ENCODE measurements around the gene TMC6.

TMC6 gene

GRCh38 chr17:78109489-78109761 lies 19.1 kb downstream of the TMC6 start:
- peaks cover 12% of the 10 kb centered on the region for H3K36me3 ChIP-seq (ENCODE audit: insufficient read depth, low read length)
- no peaks in the 10 kb centered on the region for H3K4me1 ChIP-seq (ENCODE audit: insufficient read depth, low read length)
- H3K4me3 ChIP-seq (ENCODE audit: low read length): no peak overlapping the region
- no peaks in the 10 kb centered on the region for H3K9me3 ChIP-seq (ENCODE audit: low read length)
- no peaks in the 10 kb centered on the region for H3K27me3 ChIP-seq (ENCODE audit: insufficient read depth, low read length)
- H2AFZ ChIP-seq (ENCODE audit: low read depth, low read length): no peak overlapping the region

DNA sequence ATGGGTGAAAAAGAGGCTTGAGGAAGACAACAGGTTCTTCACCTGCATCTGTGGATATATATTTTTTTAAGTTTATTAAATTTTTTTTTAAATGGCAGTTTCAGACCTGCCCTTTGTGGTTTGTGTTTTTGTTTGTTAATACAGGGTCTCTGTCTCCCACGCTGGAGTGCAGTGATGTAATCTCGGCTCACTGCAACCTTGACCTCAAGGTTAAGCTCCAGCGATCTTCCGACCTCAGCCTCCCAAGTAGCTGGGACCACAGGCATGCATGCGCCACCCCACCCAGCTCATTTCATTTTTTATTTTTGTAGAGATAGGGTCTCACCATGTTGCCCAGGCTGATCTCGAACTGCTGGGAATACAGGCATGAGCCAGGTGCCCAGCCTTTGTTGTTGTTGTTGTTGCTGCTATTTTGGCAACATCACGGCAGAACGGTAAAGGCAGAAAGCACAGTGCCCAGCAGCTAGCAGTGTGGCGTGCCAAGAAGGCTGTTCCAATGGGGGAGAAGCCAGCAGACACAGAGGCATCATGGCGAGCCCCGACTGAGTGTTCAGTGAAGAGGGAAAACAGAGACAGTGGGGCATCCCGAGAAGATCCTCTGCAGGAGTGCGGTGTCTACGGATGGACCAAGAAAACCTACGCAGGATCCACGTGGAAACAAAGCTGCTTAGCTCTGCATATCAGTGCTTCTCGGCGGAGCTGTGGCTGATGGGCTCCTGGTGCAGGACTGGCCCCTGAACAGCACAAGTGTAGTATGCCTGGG lies 19.6 kb downstream of the TMC6 start:
- H3K27me3 ChIP-seq (ENCODE audit: insufficient read depth, low read length): no peaks in the 10 kb centered on the region
- H2AFZ ChIP-seq (ENCODE audit: low read depth, low read length): no peak overlapping the region
- no peak overlapping the region for H3K4me3 ChIP-seq (ENCODE audit: low read length)
- no peaks in the 10 kb centered on the region for H3K4me1 ChIP-seq (ENCODE audit: insufficient read depth, low read length)
- H3K9me3 ChIP-seq (ENCODE audit: low read length): no peaks in the 10 kb centered on the region
- peaks cover 18% of the 10 kb centered on the region for H3K36me3 ChIP-seq (ENCODE audit: insufficient read depth, low read length)

DNA sequence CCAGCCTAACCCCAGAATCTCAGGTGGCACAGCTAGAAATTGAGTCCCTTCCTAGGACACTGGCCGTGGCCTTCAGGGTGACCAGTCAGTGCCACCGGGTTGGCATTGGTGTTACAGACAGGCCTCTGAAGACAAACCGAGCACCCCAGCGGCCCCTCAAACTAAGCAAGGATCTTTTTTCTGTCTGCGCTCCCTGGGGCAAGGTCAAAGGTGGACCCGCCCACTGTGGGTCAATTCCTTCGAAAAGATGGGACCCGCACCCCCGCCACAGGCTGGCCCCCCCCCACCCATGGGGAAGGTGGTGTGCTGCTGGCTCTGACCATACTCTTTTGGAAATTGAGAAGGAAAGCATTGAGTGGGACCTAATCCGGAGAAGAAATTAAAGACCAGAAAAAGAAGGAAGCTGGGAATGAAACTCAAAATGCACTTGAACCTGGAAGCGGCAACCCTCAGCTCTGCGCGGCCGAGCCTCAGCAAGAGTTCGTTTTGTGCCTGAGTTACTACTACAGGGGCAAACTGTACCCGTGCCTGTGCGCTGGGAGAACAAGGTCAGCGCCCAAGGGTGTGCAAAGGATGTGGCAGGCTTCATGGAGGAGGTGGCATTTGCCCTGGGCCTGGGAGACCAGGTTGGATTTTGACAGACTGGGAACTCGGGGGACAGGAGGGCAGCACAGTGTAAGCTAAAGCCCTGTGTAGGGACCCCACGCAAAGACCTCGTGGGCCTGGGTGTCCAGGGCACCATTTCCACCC lies 20.4 kb downstream of the TMC6 start:
- Histone ChIP-seq H3K4me1 (ENCODE audit: insufficient read depth, low read length) (no peaks in the 10 kb centered on the region), H3K4me3 (ENCODE audit: low read length) (no peak overlapping the region), H3K27me3 (ENCODE audit: insufficient read depth, low read length) (no peaks in the 10 kb centered on the region), H2AFZ (ENCODE audit: low read depth, low read length) (no peak overlapping the region), H3K9me3 (ENCODE audit: low read length) (no peaks in the 10 kb centered on the region), H3K36me3 (ENCODE audit: insufficient read depth, low read length) (peaks cover 25% of the 10 kb centered on the region)

- no peak overlapping the region for H2AFZ ChIP-seq (ENCODE audit: low read depth, low read length)
- H3K4me1 ChIP-seq (ENCODE audit: insufficient read depth, low read length): no peaks in the 10 kb centered on the region
- no peak overlapping the region for H3K4me3 ChIP-seq (ENCODE audit: low read length)
- no peaks in the 10 kb centered on the region for H3K27me3 ChIP-seq (ENCODE audit: insufficient read depth, low read length)
- no peaks in the 10 kb centered on the region for H3K9me3 ChIP-seq (ENCODE audit: low read length)
- H3K36me3 ChIP-seq (ENCODE audit: insufficient read depth, low read length): peaks cover 32% of the 10 kb centered on the region
These were observed 21.1 kb downstream of the TMC6 start for GRCh38 chr17:78107457-78107856.

DNA sequence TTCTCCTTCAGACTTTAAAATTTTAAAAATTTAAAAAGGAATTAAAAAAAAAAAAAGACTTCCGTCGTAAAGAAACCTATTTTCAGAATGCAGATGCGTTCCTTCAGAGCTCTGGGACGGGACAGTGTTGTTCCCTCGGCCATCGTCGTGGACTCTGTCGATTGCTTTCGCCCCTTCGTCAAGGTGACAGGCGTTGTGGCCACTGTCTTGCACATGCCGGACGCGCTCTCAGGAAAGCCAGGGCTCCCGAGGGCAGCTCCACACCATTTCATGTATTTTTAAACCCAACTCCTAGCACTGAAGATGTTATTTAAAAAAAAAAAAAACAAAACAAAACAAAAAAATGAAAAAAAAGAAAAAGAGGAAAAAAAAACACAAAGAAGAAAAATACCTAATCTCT lies 22.3 kb downstream of the TMC6 start:
- peaks cover 40% of the 10 kb centered on the region for H3K36me3 ChIP-seq (ENCODE audit: insufficient read depth, low read length)
- H3K4me3 ChIP-seq (ENCODE audit: low read length): no peak overlapping the region
- H3K4me1 ChIP-seq (ENCODE audit: insufficient read depth, low read length): no peaks in the 10 kb centered on the region
- H2AFZ ChIP-seq (ENCODE audit: low read depth, low read length): no peak overlapping the region
- no peaks in the 10 kb centered on the region for H3K27me3 ChIP-seq (ENCODE audit: insufficient read depth, low read length)
- no peaks in the 10 kb centered on the region for H3K9me3 ChIP-seq (ENCODE audit: low read length)

- Histone ChIP-seq H3K36me3 (ENCODE audit: insufficient read depth, low read length) (peaks cover 43% of the 10 kb centered on the region), H3K27me3 (ENCODE audit: insufficient read depth, low read length) (no peaks in the 10 kb centered on the region), H3K9me3 (ENCODE audit: low read length) (no peaks in the 10 kb centered on the region), H2AFZ (ENCODE audit: low read depth, low read length) (no peak overlapping the region), H3K4me1 (ENCODE audit: insufficient read depth, low read length) (no peaks in the 10 kb centered on the region), H3K4me3 (ENCODE audit: low read length) (no peak overlapping the region)
These were observed 23.0 kb downstream of the TMC6 start for GRCh38 chr17:78105551-78105950.

- H3K36me3 ChIP-seq (ENCODE audit: insufficient read depth, low read length): peaks cover 47% of the 10 kb centered on the region
These were observed 23.5 kb downstream of the TMC6 start for GRCh38 chr17:78105101-78105500.

GRCh38 chr17:78104540-78104941 lies 24.0 kb downstream of the TMC6 start:
- Histone ChIP-seq H3K36me3 (ENCODE audit: insufficient read depth, low read length) (peaks cover 52% of the 10 kb centered on the region), H3K9me3 (ENCODE audit: low read length) (peaks cover 6% of the 10 kb centered on the region)

More at GRCh38 chr17:78105101-78105500, 23.5 kb downstream of the TMC6 start:
- Histone ChIP-seq H3K4me3 (ENCODE audit: low read length) (no peak overlapping the region), H3K9me3 (ENCODE audit: low read length) (peaks cover 3% of the 10 kb centered on the region), H2AFZ (ENCODE audit: low read depth, low read length) (no peak overlapping the region), H3K27me3 (ENCODE audit: insufficient read depth, low read length) (no peaks in the 10 kb centered on the region), H3K4me1 (ENCODE audit: insufficient read depth, low read length) (no peaks in the 10 kb centered on the region)

GRCh38 chr17:78103311-78103710 lies 25.2 kb downstream of the TMC6 start:
- peaks cover 13% of the 10 kb centered on the region for H3K9me3 ChIP-seq (ENCODE audit: low read length)
- H3K4me1 ChIP-seq (ENCODE audit: insufficient read depth, low read length): no peaks in the 10 kb centered on the region
- H3K27me3 ChIP-seq (ENCODE audit: insufficient read depth, low read length): no peaks in the 10 kb centered on the region
- no peak overlapping the region for H3K4me3 ChIP-seq (ENCODE audit: low read length)
- no peak overlapping the region for H2AFZ ChIP-seq (ENCODE audit: low read depth, low read length)
- peaks cover 61% of the 10 kb centered on the region for H3K36me3 ChIP-seq (ENCODE audit: insufficient read depth, low read length)

More at GRCh38 chr17:78104540-78104941, 24.0 kb downstream of the TMC6 start:
- Histone ChIP-seq H3K4me3 (ENCODE audit: low read length) (no peak overlapping the region), H3K4me1 (ENCODE audit: insufficient read depth, low read length) (no peaks in the 10 kb centered on the region), H3K27me3 (ENCODE audit: insufficient read depth, low read length) (no peaks in the 10 kb centered on the region), H2AFZ (ENCODE audit: low read depth, low read length) (no peak overlapping the region)

DNA sequence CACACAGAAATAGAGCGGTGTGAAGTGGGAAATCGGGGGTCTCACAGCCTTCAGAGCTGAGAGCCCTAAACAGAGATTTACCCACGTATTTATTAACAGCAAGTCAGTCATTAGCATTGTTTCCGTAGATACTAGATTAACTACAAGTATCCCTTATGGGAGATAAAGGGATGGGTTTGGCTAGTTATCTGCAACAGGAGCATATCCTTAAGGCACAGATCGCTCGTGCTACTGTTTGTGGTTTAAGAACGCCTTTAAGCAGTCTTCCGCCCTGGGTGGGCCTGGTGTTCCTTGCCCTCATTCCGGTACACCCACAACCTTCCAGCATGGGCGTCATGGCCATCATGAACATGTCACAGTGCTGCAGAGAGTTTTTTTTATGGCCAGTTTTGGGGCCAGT lies 27.0 kb downstream of the TMC6 start:
- H3K36me3 ChIP-seq (ENCODE audit: insufficient read depth, low read length): peaks cover 75% of the 10 kb centered on the region
- no peaks in the 10 kb centered on the region for H3K27me3 ChIP-seq (ENCODE audit: insufficient read depth, low read length)
- no peaks in the 10 kb centered on the region for H3K4me1 ChIP-seq (ENCODE audit: insufficient read depth, low read length)
- H3K4me3 ChIP-seq (ENCODE audit: low read length): no peak overlapping the region
- no peak overlapping the region for H2AFZ ChIP-seq (ENCODE audit: low read depth, low read length)
- H3K9me3 ChIP-seq (ENCODE audit: low read length): peaks cover 17% of the 10 kb centered on the region

DNA sequence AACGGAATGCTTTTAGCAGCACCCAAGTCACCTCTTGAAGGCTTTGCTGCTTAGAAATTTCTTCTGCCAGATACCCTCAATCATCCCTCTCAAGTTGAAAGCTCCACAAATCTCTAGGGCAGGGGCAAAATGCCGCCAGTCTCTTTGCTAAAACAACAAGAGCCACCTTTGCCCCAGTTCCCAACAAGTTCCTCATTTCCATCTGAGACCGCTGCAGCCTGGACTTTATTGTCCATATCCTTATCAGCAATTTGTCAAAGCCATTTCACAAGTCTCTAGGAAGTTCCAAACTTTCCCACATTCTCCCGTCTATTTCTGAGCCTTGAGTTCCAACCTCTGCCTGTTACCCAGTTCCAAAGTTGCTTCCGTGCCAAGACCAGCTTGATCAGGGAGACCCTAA lies 27.4 kb downstream of the TMC6 start:
- Histone ChIP-seq H3K9me3 (ENCODE audit: low read length) (peaks cover 17% of the 10 kb centered on the region), H3K36me3 (ENCODE audit: insufficient read depth, low read length) (peaks cover 79% of the 10 kb centered on the region), H3K27me3 (ENCODE audit: insufficient read depth, low read length) (no peaks in the 10 kb centered on the region), H2AFZ (ENCODE audit: low read depth, low read length) (no peak overlapping the region), H3K4me3 (ENCODE audit: low read length) (no peak overlapping the region), H3K4me1 (ENCODE audit: insufficient read depth, low read length) (no peaks in the 10 kb centered on the region)

GRCh38 chr17:78096093-78096492 lies 32.5 kb downstream of the TMC6 start:
- Histone ChIP-seq H3K9me3 (ENCODE audit: low read length) (peaks cover 17% of the 10 kb centered on the region), H2AFZ (ENCODE audit: low read depth, low read length) (no peak overlapping the region), H3K36me3 (ENCODE audit: insufficient read depth, low read length) (peaks cover 90% of the 10 kb centered on the region), H3K4me1 (ENCODE audit: insufficient read depth, low read length) (no peaks in the 10 kb centered on the region), H3K27me3 (ENCODE audit: insufficient read depth, low read length) (no peaks in the 10 kb centered on the region), H3K4me3 (ENCODE audit: low read length) (no peak overlapping the region)

DNA sequence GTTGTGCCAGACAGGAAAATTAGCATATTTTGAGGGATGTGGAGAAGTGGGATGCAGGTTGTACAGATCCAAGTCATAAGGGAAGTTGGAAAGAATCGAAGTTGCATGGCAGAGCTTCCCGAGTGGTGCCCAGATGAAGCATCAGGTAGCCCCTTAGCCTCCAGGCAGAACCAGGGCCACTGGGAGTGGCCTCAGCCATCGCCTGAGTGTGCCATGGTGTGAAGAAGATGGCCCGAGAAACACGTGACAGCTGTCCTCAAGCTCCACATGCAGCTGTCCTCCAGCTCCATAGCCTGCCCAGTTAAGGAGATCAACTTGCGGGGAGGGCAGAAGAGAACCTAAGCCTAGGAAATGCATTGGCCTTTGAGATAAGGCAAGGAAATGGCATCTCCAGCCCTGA lies 33.5 kb downstream of the TMC6 start:
- Histone ChIP-seq H2AFZ (ENCODE audit: low read depth, low read length) (no peak overlapping the region), H3K4me1 (ENCODE audit: insufficient read depth, low read length) (no peaks in the 10 kb centered on the region), H3K27me3 (ENCODE audit: insufficient read depth, low read length) (no peaks in the 10 kb centered on the region), H3K36me3 (ENCODE audit: insufficient read depth, low read length) (peaks cover 94% of the 10 kb centered on the region), H3K4me3 (ENCODE audit: low read length) (no peak overlapping the region), H3K9me3 (ENCODE audit: low read length) (peaks cover 13% of the 10 kb centered on the region)

All from neuron (in vitro differentiated cells).